HepG2 (cell line): ENCODE measurements around the gene ARFGEF3. TPM values are rescaled to one million over a fixed set of nuclear protein-coding genes. Genes with fewer than 3 reads are reported as not detected.

Experiments used
- ATAC-seq: fragments of 200-7000 bp; cut with Tn5 transposase; 3 replicates; pipeline ENCODE4 v1.9.1; 2020; ENCODE audit warnings: mild to moderate bottlenecking, moderate library complexity
- BruUV-seq: library from RNA; stranded (reverse); fragments of 400-500 nt; replicated peaks from 2 replicates; lab custom pipeline; 2021; lab: Mats Ljungman, UMichigan
- CTCF ChIA-PET: fragments of 300-600 bp; formaldehyde crosslinking; extraction: SDS; loops from one replicate; lab custom pipeline; 2021; ENCODE audit warnings: low total read pairs, inconsistent platforms, low intra/inter-chr PET ratio; lab: Yijun Ruan, JAX
- POLR2A ChIA-PET: fragments of 350-600 bp; sonication (Branson Sonifier 250); formaldehyde crosslinking; loops from one replicate; lab custom pipeline; 2020; ENCODE audit warnings: antibody characterized with exemption, inconsistent platforms; lab: Yijun Ruan, JAX
- DNase-seq: peaks from one replicate; pipeline ENCODE4 v3.0.0-alpha.2; 2015; ENCODE audit warnings: low spot score
- FAIRE-seq: peaks from 3 replicates; lab custom pipeline; 2011; peaks lifted over from hg19 to GRCh38; lab: Jason Lieb, UNC
- H2AFZ ChIP-seq: one replicate; pipeline ENCODE4 v1.6.1; 2011; ENCODE audit warnings: low read length, inconsistent platforms
- H3K27ac ChIP-seq: fragments of 300-600 bp; 3 replicates; pipeline ENCODE4 v1.8.0; 2011; ENCODE audit warnings: mixed run types, mild to moderate bottlenecking, mixed read lengths, low read length, inconsistent platforms; ENCODE audit not compliant: insufficient read depth; ENCODE audit errors: extremely low read length
- H3K27me3 ChIP-seq, 2 experiments: fragments of 200-600 bp in 1 of 2; 2 replicates in 1 of 2; 3 replicates in 1 of 2; pipeline versions ENCODE4 v1.6.0 to v1.8.0; 2011; ENCODE audit warnings: low read length in 2 of 2, mild to moderate bottlenecking in 2 of 2, moderate library complexity in 2 of 2, inconsistent platforms in 1 of 2; ENCODE audit not compliant: insufficient read depth in 2 of 2, control insufficient read depth in 1 of 2
- H3K36me3 ChIP-seq, 2 experiments: fragments of 200-600 bp in 1 of 2; replicated peaks in 1 of 2; 2 replicates in 1 of 2; 3 replicates in 1 of 2; pipeline versions ENCODE4 v1.5.1 to v1.8.0; 2011; ENCODE audit warnings: low read length in 2 of 2, inconsistent platforms in 1 of 2; ENCODE audit not compliant: insufficient read depth in 2 of 2, control insufficient read depth in 1 of 2
- H3K4me1 ChIP-seq: 2 replicates; pipeline ENCODE4 v1.5.1; 2012; ENCODE audit warnings: low read length, inconsistent platforms; ENCODE audit not compliant: insufficient read depth
- H3K4me2 ChIP-seq: 2 replicates; pipeline ENCODE4 v1.6.0; 2011; ENCODE audit warnings: low read depth, low read length, inconsistent platforms
- H3K4me3 ChIP-seq, 3 experiments: fragments of 200-600 bp in 1 of 3; sonication (generic), shearing (Covaris generic) in 1 of 3; replicated peaks in 1 of 3; 2 replicates each; pipeline ENCODE4 v1.5.1; 2011 to 2016; ENCODE audit warnings: low read length in 3 of 3, inconsistent platforms in 2 of 3, low read depth in 2 of 3, mild to moderate bottlenecking in 2 of 3, control low read depth in 1 of 3, mixed read lengths in 1 of 3; ENCODE audit not compliant: insufficient read depth in 1 of 3
- H3K79me2 ChIP-seq: one replicate; pipeline ENCODE4 v1.6.1; 2011; ENCODE audit warnings: low read length, inconsistent platforms; ENCODE audit not compliant: insufficient read depth
- H3K9ac ChIP-seq: 2 replicates; pipeline ENCODE4 v1.6.0; 2011; ENCODE audit warnings: mild to moderate bottlenecking, low read depth, low read length, inconsistent platforms; ENCODE audit not compliant: insufficient read depth
- H3K9me3 ChIP-seq: 2 replicates; pipeline ENCODE4 v1.5.1; 2012; ENCODE audit warnings: mild to moderate bottlenecking, low read length
- H4K20me1 ChIP-seq: 2 replicates; pipeline ENCODE4 v1.6.0; 2011; ENCODE audit warnings: inconsistent platforms, mild to moderate bottlenecking, low read length, moderate library complexity; ENCODE audit not compliant: insufficient read depth
- ATM ChIP-seq: fragments of 450-650 bp; IDR thresholded peaks from 2 replicates; pipeline ENCODE4 v1.7.1; 2017; ENCODE audit warnings: mild to moderate bottlenecking, borderline replicate concordance
- CERS6 ChIP-seq: sonication (generic); formaldehyde crosslinking; IDR thresholded peaks from 2 replicates; pipeline ENCODE4 v1.5.0; 2020; ENCODE audit warnings: missing genetic modification reagents
- FOXJ3 ChIP-seq: sonication (generic); formaldehyde crosslinking; IDR thresholded peaks from 2 replicates; pipeline ENCODE4 v1.4.0; 2020; ENCODE audit warnings: missing genetic modification reagents, mild to moderate bottlenecking, borderline replicate concordance
- HNRNPH1 ChIP-seq: fragments of 200-400 bp; formaldehyde crosslinking; optimal IDR thresholded peaks from 2 replicates; pipeline ENCODE3; 2017; ENCODE audit warnings: mild to moderate bottlenecking, low read depth, low read length
- IRF2 ChIP-seq: IDR thresholded peaks from 2 replicates; pipeline ENCODE4 v1.6.1; 2018; ENCODE audit warnings: missing genetic modification reagents, missing compliant biosample characterization
- KLF6 ChIP-seq: IDR thresholded peaks from 2 replicates; pipeline ENCODE4 v1.8.0; 2016; ENCODE audit warnings: missing biosample characterization, missing genetic modification reagents
- LRRFIP1 ChIP-seq: sonication (generic); formaldehyde crosslinking; conservative IDR thresholded peaks from 2 replicates; pipeline ENCODE4 v1.4.0; 2020; ENCODE audit warnings: missing genetic modification reagents
- MED13 ChIP-seq: sonication (generic); formaldehyde crosslinking; IDR thresholded peaks from 2 replicates; pipeline ENCODE4 v1.5.0; 2020; ENCODE audit warnings: missing genetic modification reagents
- NKX3-1 ChIP-seq: sonication (generic); formaldehyde crosslinking; IDR thresholded peaks from 2 replicates; pipeline ENCODE4 v1.5.0; 2020; ENCODE audit warnings: missing genetic modification reagents
- NR2F1 ChIP-seq, 2 experiments: fragments of 450-650 bp in 1 of 2; formaldehyde crosslinking in 1 of 2; IDR thresholded peaks; 2 replicates each; pipeline versions ENCODE4 v1.5.0 to v1.6.1; 2016 to 2020; ENCODE audit warnings: mild to moderate bottlenecking in 1 of 2, missing compliant biosample characterization in 1 of 2, missing genetic modification reagents in 1 of 2, moderate library complexity in 1 of 2
- NRL ChIP-seq: sonication (generic); formaldehyde crosslinking; IDR thresholded peaks from 2 replicates; pipeline ENCODE4 v1.5.0; 2020; ENCODE audit warnings: missing genetic modification reagents, mild to moderate bottlenecking, moderate library complexity, borderline replicate concordance
- TCF7L2 ChIP-seq: IDR thresholded peaks from 2 replicates; pipeline ENCODE4 v1.6.1; 2011; ENCODE audit warnings: mild to moderate bottlenecking, low read depth, low read length, moderate library complexity
- U2AF1 ChIP-seq: fragments of 200-400 bp; formaldehyde crosslinking; optimal IDR thresholded peaks from 2 replicates; pipeline ENCODE3; 2017; ENCODE audit warnings: mild to moderate bottlenecking, low read depth, low read length
- ZBTB2 ChIP-seq: sonication (generic); formaldehyde crosslinking; IDR thresholded peaks from 2 replicates; pipeline ENCODE4 v1.8.0; 2022; ENCODE audit warnings: low read depth, missing genetic modification reagents
- ZNF124 ChIP-seq: sonication (generic); formaldehyde crosslinking; IDR thresholded peaks from 2 replicates; pipeline ENCODE4 v1.4.0; 2020; ENCODE audit warnings: missing genetic modification reagents
- ZNF350 ChIP-seq: sonication (generic); formaldehyde crosslinking; IDR thresholded peaks from 2 replicates; pipeline ENCODE4 v1.4.0; 2020; ENCODE audit warnings: mild to moderate bottlenecking, low read depth, missing genetic modification reagents, borderline replicate concordance
- ZNF547 ChIP-seq: sonication (generic); formaldehyde crosslinking; IDR thresholded peaks from 2 replicates; pipeline ENCODE4 v1.5.1; 2020; ENCODE audit warnings: mild to moderate bottlenecking, missing genetic modification reagents
- ZNF776 ChIP-seq: sonication (generic); formaldehyde crosslinking; IDR thresholded peaks from 2 replicates; pipeline ENCODE4 v1.4.0; 2020; ENCODE audit warnings: mild to moderate bottlenecking, missing genetic modification reagents
- ZSCAN9 ChIP-seq: IDR thresholded peaks from 2 replicates; pipeline ENCODE4 v1.6.1; 2016; ENCODE audit warnings: borderline replicate concordance
- WGBS: methylation state at CpG from one replicate; pipeline ENCODE4 v1.1.6; 2017; ENCODE audit warnings: low lambda C conversion rate; 5-methylcytosine and 5-hydroxymethylcytosine counted together
- in situ Hi-C: cut with HindIII; loops from 2 replicates; pipeline ENCODE4 v1.10.0; 2017; ENCODE audit warnings: low pct_unique_long_range_greater_than_20kb; ENCODE audit not compliant: extremely low pct_ligation_motif_present
- intact Hi-C: fragments of 100-400 bp; cut with micrococcal nuclease; formaldehyde crosslinking; loops from one replicate; pipeline ENCODE4 v1.10.0; 2022; ENCODE audit not compliant: unreplicated experiment
- polyA plus RNA-seq, 8 experiments: library from polyadenylated mRNA; depleted of rRNA in 3 of 8; stranded (reverse) in 7 of 8; unstranded in 1 of 8; fragments of >200 nt; fragmentation: Illumina TruSeq in 4 of 8; extraction: Trizol in 4 of 8; gene quantifications; 2 replicates each; pipeline versions ENCODE4 v1.2.1 to v1.2.3, GENCODE V29; 2011 to 2016; ENCODE audit warnings: low read depth in 4 of 8, missing spikeins in 1 of 8, mixed read lengths in 1 of 8; ENCODE audit not compliant: insufficient read depth in 1 of 8
- total RNA-seq, 5 experiments: library from RNA; depleted of rRNA; stranded (reverse); fragments of >200 nt; fragmentation: Illumina TruSeq; extraction: Trizol; gene quantifications; 2 replicates each; pipeline ENCODE4 v1.2.3, GENCODE V29; 2016; ENCODE audit warnings: low read depth in 1 of 5

The ARFGEF3 gene
- total and polyA plus RNA-seq, 2 of the 13 experiments (the other 11 are each of a cell fraction or from before 2014, with no cell fraction given): 0.60 to 2.6 TPM

GRCh38 chr6:138230221-138230620, 68.5 kb downstream of the ARFGEF3 start (continued):
- no peak for TF ChIP-seq FOXJ3
- TF ChIP-seq, all 625 proteins: peak for 0

- Histone ChIP-seq H3K27ac (peak overlapping the region; percentile 56), H3K9ac (peak overlapping the region; percentile 35; the same call in 1 of the 2 replicates), H3K4me3 (no peak overlapping the region), H3K9me3 (no peaks in the 10 kb centered on the region), H4K20me1 (no peaks in the 10 kb centered on the region), H3K79me2 (no peaks in the 10 kb centered on the region)
- WGBS: 73% methylated on average over 3 of the region's 3 CpGs
- ChIA-PET POLR2A (interaction anchor here (0.9 kb wide), 1 partner anchor 8 kb away, joined by 4 read pairs; no protein-coding TSS in a partner anchor), CTCF (no interaction called here)
- ATAC-seq: no peak
- TF ChIP-seq ZNF350 (CRISPR knock-in tag): no peak
- no peak for TF ChIP-seq MED13
- TF ChIP-seq TCF7L2: no peak
- TF ChIP-seq IRF2 (CRISPR knock-in tag): no peak
- no peak for TF ChIP-seq CERS6 (CRISPR knock-in tag)
- no peak for TF ChIP-seq U2AF1
- TF ChIP-seq NKX3-1 (CRISPR knock-in tag): no peak
- no peak for TF ChIP-seq KLF6 (CRISPR knock-in tag)
- no peak for TF ChIP-seq NRL (CRISPR knock-in tag)
- TF ChIP-seq ATM: no peak
- TF ChIP-seq ZNF547 (CRISPR knock-in tag): 0 out of 2 replicates have a peak, but pooled peaks have one; percentile 39
- no peak for TF ChIP-seq LRRFIP1 (CRISPR knock-in tag)
- 0 out of 4 replicates have a peak, but pooled peaks of 1 of the 2 experiments have one; percentile 12 for TF ChIP-seq NR2F1 (CRISPR knock-in tag; IDR thresholded peaks at IDR 0.05)
- TF ChIP-seq ZBTB2 (CRISPR knock-in tag): no peak
- TF ChIP-seq HNRNPH1: no peak
- TF ChIP-seq ZNF776 (CRISPR knock-in tag): no peak
- no peak for TF ChIP-seq ZNF124 (CRISPR knock-in tag)
- TF ChIP-seq ZSCAN9 (CRISPR knock-in tag): peak; percentile 19; the same call in 1 of the 2 replicates
- TF ChIP-seq, all 625 proteins: peak for 3
- peaks cover 71% of the 10 kb centered on the region for H3K4me1 ChIP-seq
- in situ Hi-C loops: no loop called here
- no peaks in the 10 kb centered on the region for H3K27me3 ChIP-seq
- no peak overlapping the region for H2AFZ ChIP-seq
- no peak for FAIRE-seq
- peak overlapping the region; percentile 33 for H3K4me2 ChIP-seq
- DNase-seq: no peak
- H3K36me3 ChIP-seq: no peaks in the 10 kb centered on the region
- no TSS peak for BruUV-seq
- intact Hi-C loops: no loop called here
Observed at GRCh38 chr6:138230759-138231380, 69.1 kb downstream of the ARFGEF3 start.
